Stimulated activated CD8-positive, alpha-beta memory T cell treated with anti-CD3 and anti-CD28 coated beads, Interleukin-12 subunit alpha, Interleukin-12 subunit beta, amount 100 ng/mL, for 4 hours (primary cell): ENCODE results near the gene CHPF.

ENCODE experiments used
- DNase-seq: peaks from one replicate; pipeline ENCODE4 v3.0.0-alpha.2; 2020; ENCODE audit warnings: low read depth

The CHPF gene

DNA sequence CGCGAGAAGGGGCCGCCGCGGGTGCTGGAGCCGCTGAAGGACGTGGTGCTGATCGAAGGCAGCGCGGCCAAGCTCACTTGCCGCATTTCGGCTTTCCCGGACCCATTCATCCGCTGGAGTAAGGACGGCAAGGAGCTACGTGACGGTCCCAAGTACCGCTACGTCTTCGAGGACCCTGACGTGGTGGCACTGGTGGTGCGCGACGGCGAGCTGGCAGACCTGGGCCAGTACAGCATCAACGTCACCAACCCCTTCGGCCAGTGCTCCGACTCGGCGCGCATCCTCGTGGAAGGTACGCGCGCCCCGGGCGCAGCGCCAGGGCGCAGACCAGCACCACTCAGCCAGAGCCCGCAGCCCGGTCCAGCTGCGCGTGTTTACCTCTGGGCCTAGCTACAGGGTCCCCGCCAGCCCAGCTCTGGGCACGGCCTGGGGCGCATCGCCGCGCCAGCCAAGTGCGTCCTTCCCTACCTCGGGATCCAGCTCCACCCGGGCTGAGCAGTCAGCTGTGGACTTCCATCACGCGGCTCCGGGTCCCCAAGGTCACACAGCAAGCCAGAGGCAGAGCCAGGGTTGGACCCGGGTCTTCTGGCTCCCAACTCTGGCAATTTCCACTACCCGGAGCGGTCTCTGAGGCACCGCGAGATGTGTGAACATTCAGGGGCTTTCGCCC, 46.6 kb downstream of the CHPF start:
- DNase-seq, result no peak

DNA sequence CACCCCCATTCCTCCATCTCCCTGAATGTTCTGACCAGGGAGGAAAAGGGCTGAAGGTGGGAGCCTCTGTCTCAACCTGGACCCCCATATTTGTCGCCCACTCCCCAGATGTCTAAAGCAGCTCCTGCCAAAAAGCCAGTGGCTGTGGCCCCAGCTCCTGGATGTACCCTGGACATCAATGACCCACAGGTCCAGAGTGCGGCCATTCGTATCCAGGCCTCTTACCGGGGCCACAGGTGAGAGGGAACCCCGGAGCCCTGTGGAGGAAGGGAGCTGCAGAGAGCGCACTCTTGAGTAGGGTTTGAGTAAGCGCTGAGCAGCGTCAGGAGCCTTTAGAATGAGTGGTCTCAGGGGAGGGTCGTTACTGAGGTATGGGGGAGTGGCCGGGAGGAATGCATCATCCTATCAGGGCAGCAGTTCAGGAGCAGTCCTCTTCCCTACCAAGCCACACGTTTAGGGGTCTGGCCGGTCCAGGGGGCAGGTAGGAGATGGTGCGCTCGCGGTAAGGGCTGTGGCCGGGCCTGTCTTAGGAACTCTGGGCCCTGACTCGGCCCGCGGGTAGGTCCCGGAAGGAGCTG, 47.3 kb downstream of the CHPF start:
- DNase-seq, result no peak

DNA sequence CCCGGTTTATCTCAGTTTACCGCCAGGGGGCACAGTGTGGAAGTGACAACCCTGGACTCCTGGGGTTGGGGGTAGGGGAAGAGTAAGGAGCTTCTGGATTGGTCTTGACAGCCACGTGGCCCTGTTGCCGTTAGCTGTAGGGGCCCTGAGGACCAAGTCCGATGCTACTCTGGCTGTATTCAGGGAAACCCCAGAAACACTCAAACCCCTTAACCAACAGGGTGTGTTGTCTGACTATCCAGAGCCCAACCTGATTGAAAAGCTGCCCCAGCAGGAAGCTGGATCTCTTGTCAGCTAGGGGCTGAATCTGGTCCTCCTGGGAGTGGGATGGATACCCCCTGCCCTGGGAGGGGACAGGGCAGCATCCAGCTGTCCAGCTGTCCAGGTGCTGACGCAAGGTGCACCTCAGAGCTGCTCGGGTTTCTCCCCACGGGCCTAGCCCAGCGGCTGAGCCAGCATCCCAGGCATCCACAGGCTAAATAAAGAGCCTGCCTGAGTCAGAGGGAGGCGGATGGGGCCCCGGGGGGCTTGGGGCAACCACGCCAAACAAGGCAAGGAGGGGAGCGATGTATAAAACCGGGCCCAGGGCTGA, 48.0 kb downstream of the CHPF start:
- no peak for DNase-seq

DNA sequence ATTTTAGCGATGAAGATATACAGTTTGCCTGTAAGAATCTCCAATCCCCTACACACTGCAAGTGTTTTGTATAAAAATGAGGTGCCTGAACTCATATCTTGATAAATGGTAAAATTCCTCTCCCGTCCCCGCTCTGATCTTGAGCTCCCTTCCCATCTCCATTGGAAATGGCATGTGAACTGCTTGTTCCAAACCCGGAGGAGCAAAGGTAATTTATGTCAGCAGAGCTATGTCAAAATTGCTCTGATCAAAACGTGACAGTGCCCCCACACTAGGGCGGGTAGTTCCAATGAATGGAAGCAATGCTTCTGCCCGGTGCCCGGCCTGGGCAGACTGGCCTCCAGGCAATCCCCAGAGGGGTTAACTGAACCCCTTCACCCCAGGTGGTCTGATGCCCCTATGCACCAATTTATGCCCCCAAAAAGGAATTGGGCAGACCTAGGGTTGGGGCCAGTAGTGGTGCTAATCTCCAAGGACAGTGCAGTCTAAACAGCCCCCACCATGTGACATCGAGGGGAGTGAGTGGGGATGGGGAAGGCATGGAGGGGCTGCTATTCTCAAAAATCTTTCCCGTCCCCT, 48.6 kb downstream of the CHPF start:
- DNase-seq, result no peak

DNA sequence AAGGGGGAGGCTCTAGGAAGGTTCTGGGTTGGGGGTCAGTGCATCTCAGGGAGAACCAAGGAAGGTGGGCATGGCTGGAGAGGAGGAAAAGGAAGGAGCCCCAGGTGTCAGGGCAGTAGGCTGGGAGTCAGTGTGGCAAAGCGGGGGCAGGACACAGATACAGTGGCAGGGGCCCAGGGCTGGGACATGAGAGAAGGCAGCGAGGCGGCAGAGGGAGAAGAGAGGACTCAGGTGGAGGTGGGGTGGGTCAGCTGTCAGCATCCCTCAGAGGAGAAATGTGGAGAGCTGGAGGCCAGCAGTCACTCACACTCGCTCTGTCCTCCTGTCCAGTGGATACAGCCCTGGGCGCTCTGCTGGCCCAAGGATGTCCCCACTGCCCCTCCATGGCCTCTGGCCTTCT, 50.5 kb downstream of the CHPF start:
- no peak for DNase-seq

DNA sequence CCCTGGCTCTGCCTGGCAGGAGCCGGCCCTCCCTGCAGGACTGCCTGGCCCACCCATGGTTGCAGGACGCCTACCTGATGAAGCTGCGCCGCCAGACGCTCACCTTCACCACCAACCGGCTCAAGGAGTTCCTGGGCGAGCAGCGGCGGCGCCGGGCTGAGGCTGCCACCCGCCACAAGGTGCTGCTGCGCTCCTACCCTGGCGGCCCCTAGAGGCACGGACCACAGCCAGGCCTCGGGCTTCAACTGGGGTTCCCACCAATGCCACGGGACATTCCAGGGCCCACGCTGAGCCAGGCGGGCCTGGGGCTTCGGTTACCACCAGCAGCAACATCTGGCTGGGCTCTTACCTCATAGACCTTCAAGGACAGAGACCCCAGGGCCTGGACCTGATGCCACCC, 51.0 kb downstream of the CHPF start:
- DNase-seq, result no peak

DNA sequence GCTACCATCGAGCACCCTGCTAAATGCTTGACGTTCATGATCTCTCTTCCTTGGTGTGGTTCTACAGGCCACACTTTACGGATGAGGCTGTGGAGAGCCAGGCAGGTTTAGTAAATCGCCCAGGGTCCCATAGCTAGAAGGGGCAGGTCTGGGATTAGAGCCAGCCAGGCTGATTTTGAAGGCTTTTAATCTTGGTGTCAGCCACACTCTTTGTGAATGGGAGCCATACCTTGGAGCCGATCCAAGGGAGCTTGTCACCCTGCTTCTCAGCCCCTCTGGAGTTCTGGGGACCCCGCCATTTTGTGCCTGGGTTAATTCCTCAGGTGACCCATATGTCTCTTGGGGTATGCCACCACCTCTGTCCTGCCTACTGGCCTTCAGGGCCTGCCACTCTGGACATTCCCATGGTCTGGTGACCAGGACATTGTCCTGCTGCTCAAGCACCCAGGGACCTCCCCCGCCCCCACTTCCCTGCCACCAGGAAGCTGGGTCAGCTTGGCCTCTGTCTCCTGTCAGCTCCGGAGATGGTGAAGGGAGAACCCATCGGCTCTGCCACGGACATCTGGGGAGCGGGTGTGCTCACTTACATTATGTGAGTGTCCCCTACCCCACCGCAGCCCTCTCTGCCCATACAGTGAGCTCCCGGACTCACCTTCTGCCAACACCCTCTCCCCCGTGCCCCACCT, 52.2 kb downstream of the CHPF start:
- DNase-seq, result no peak

DNA sequence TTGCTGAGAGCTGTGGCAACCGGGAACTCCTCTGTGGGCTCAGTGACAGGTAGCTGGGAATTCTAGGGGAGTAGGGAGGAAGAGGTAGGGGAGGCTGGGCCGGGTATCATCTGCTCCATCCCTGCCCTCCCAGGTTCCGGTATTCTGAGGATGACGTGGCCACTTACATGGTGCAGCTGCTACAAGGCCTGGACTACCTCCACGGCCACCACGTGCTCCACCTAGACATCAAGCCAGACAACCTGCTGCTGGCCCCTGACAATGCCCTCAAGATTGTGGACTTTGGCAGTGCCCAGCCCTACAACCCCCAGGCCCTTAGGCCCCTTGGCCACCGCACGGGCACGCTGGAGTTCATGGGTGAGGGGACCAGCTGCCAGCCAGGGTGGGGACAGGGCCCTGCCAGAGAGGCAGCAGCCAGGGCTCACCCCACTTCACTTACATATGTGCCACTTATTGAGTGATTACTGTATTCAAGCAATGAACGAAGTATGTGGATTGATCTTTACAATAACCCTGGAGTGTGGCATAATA, 52.9 kb downstream of the CHPF start:
- no peak for DNase-seq

DNA sequence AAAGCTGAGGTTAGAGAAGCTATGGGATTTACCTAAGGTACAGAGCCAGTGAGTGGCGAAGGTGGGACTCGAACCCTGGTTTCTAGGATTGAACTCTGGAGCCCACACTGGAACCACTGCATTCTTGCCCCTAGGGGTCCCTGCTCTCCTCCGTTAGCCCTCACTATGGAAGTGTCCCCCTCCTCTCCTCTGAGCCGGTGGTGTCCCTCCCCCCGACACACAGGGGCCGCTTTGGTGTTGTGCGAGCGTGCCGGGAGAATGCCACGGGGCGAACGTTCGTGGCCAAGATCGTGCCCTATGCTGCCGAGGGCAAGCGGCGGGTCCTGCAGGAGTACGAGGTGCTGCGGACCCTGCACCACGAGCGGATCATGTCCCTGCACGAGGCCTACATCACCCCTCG, 53.4 kb downstream of the CHPF start:
- no peak for DNase-seq

DNA sequence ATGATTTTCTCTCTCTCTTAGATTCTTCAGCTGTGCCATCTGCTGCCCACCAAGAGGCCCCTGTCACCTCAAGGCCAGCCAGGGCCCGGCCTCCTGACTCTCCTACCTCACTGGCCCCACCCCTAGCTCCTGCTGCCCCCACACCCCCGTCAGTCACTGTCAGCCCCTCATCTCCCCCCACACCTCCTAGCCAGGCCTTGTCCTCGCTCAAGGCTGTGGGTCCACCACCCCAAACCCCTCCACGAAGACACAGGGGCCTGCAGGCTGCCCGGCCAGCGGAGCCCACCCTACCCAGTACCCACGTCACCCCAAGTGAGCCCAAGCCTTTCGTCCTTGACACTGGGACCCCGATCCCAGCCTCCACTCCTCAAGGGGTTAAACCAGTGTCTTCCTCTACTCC, 54.3 kb downstream of the CHPF start:
- DNase-seq, result no peak
